ENCODE data around the gene NSUN2. TPM values are rescaled to one million over a fixed set of nuclear protein-coding genes. Genes with fewer than 3 reads are reported as not detected.

The NSUN2 gene
- total and polyA plus RNA-seq, 10 donors, result 42.4 to 77.8 (median 56.9) TPM

GRCh38 chr5:6568889-6569288, 64.0 kb downstream of the NSUN2 start:
- TF ChIP-seq, protein P1, sequence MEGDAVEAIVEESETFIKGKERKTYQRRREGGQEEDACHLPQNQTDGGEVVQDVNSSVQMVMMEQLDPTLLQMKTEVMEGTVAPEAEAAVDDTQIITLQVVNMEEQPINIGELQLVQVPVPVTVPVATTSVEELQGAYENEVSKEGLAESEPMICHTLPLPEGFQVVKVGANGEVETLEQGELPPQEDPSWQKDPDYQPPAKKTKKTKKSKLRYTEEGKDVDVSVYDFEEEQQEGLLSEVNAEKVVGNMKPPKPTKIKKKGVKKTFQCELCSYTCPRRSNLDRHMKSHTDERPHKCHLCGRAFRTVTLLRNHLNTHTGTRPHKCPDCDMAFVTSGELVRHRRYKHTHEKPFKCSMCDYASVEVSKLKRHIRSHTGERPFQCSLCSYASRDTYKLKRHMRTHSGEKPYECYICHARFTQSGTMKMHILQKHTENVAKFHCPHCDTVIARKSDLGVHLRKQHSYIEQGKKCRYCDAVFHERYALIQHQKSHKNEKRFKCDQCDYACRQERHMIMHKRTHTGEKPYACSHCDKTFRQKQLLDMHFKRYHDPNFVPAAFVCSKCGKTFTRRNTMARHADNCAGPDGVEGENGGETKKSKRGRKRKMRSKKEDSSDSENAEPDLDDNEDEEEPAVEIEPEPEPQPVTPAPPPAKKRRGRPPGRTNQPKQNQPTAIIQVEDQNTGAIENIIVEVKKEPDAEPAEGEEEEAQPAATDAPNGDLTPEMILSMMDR (IDR thresholded peaks at IDR 0.05 in 8 of 11, conservative IDR thresholded peaks at IDR 0.05 in 3 of 11), result no peak
- no peak for TF ChIP-seq POLR2A (IDR thresholded peaks at IDR 0.05)
- TF ChIP-seq POLR2AphosphoS5 (IDR thresholded peaks at IDR 0.05), result no peak
- intact Hi-C loops (cut with DNase I; ENCODE audit: low total_unique reads), result loop anchor here (10.0 kb wide), 1 partner anchor 1084 kb away; no protein-coding TSS in a partner anchor
- WGBS, 5 donors, result 69 to 80% (median 77%) methylated on average over 6 of the region's 6 CpGs
- H3K36me3 ChIP-seq, result no peaks in the 10 kb centered on the region
- no peaks in the 10 kb centered on the region for H3K4me1 ChIP-seq
- no peaks in the 10 kb centered on the region for H3K9me3 ChIP-seq
- DNase-seq, result no peak
- no peak overlapping the region for H3K4me3 ChIP-seq
- peaks cover 0 to 49% (median 0%) of the 10 kb centered on the region in 7 donors for H3K27me3 ChIP-seq (replicated peaks in 1 of 7)
- H3K27ac ChIP-seq, result no peak overlapping the region

DNA sequence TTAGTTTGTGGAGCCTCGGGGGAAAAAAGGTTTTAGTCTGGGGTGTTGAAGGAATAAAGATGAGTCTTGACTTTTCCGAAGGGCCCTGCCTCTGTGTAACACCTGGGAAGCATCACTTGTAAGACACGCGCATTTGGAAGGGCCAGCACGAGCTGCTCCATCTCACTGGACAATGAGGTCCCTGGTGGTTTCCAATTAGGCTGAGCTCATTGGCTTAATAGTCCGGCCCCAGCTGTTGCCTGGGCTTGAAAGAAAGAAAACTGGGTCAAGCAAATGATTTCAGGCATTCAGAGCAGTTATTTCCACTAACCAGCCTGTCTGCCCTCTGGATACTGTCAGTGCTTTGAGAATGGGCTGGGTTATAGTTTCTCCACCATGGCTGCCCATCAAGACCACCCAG, 64.5 kb downstream of the NSUN2 start:
- Histone ChIP-seq H3K27me3 (replicated peaks in 1 of 7) (peaks cover 0 to 44% (median 0%) of the 10 kb centered on the region in 7 donors), H3K4me1 (no peaks in the 10 kb centered on the region), H3K36me3 (no peaks in the 10 kb centered on the region), H3K27ac (no peak overlapping the region), H3K4me3 (no peak overlapping the region), H3K9me3 (no peaks in the 10 kb centered on the region)
- 78 to 87% (median 80%) methylated on average over 6 of the region's 6 CpGs for WGBS, 5 donors
- intact Hi-C loops (cut with DNase I; ENCODE audit: low total_unique reads), result loop anchor here (10.0 kb wide), 1 partner anchor 1084 kb away; no protein-coding TSS in a partner anchor
- TF ChIP-seq POLR2AphosphoS5 (IDR thresholded peaks at IDR 0.05) (no peak), POLR2A (IDR thresholded peaks at IDR 0.05) (no peak)
- DNase-seq, result no peak

DNA sequence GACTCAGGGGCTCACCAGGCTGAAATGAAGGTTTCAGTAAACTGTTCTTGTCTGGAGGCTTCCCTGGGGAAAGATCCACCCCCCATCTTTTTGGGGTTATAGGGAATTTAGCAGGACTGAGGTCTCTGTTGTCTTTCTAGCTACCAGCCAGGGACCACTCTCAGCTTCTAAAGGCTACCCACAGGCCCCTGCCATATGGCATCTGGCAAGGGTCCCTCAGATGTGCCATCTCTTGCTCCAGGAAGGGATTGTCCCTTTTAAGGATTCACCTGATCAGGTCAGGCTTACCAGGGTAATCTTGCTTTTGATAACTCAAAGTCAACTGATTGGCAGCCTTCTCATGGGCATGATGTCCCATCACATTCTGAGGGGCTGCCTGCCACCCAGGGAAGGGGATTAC, 65.0 kb downstream of the NSUN2 start:
- no peaks in the 10 kb centered on the region for H3K4me1 ChIP-seq
- TF ChIP-seq, protein P1 (IDR thresholded peaks at IDR 0.05 in 8 of 11, conservative IDR thresholded peaks at IDR 0.05 in 3 of 11), result no peak
- TF ChIP-seq POLR2A (IDR thresholded peaks at IDR 0.05) (no peak), POLR2AphosphoS5 (IDR thresholded peaks at IDR 0.05) (no peak)
- no peaks in the 10 kb centered on the region for H3K9me3 ChIP-seq
- H3K4me3 ChIP-seq, result no peak overlapping the region
- DNase-seq, result no peak
- H3K27me3 ChIP-seq (replicated peaks in 1 of 7), result peaks cover 0 to 40% (median 0%) of the 10 kb centered on the region in 7 donors
- intact Hi-C loops (cut with DNase I; ENCODE audit: low total_unique reads), result loop anchor here (10.0 kb wide), 1 partner anchor 1083 kb away; no protein-coding TSS in a partner anchor
- H3K36me3 ChIP-seq, result no peaks in the 10 kb centered on the region
- H3K27ac ChIP-seq, result no peak overlapping the region

DNA sequence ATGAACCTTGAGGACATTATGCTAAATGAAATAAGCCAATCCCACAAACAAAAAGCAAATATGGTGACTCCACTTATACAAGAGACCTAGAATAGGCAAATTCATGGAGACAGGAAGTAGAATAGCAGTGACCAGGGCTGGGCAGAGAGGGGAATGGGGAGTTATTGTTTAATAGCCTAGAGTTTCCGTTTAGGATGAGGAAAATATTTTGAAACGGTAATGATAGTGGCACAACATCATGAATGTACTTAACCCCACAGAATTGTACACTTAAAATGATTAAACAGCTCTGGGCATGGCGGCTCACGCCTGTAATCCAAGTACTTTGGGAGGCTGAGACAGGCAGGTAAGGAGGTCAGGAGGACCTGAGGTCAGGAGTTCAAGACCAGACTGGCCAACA, 65.8 kb downstream of the NSUN2 start:
- no peak for TF ChIP-seq POLR2A (IDR thresholded peaks at IDR 0.05)
- TF ChIP-seq, protein P1 (IDR thresholded peaks at IDR 0.05 in 8 of 11, conservative IDR thresholded peaks at IDR 0.05 in 3 of 11), result no peak
- H3K9me3 ChIP-seq, result no peaks in the 10 kb centered on the region
- peaks cover 0 to 32% (median 0%) of the 10 kb centered on the region in 7 donors for H3K27me3 ChIP-seq (replicated peaks in 1 of 7)
- no peaks in the 10 kb centered on the region for H3K36me3 ChIP-seq
- DNase-seq, result no peak
- 80 to 86% (median 82%) methylated on average over 4 of the region's 4 CpGs for WGBS, 5 donors
- no peaks in the 10 kb centered on the region for H3K4me1 ChIP-seq
- no peak overlapping the region for H3K27ac ChIP-seq
- H3K4me3 ChIP-seq, result no peak overlapping the region
- intact Hi-C loops (cut with DNase I; ENCODE audit: low total_unique reads), result loop anchor here (10.0 kb wide), 1 partner anchor 1082 kb away; no protein-coding TSS in a partner anchor
